HG02763 (cell line): Measurements from ENCODE around the gene PRKCE.
A peak's percentile ranks its signal among the peaks of the same experiment; 100 is the strongest.

Experiments used
- ATAC-seq: cut with Tn5 transposase; IDR thresholded peaks from one replicate; pipeline ENCODE4 v1.9.1; 2021; ENCODE audit warnings: mild to moderate bottlenecking, moderate library complexity; ENCODE audit not compliant: unreplicated experiment

PRKCE gene

DNA sequence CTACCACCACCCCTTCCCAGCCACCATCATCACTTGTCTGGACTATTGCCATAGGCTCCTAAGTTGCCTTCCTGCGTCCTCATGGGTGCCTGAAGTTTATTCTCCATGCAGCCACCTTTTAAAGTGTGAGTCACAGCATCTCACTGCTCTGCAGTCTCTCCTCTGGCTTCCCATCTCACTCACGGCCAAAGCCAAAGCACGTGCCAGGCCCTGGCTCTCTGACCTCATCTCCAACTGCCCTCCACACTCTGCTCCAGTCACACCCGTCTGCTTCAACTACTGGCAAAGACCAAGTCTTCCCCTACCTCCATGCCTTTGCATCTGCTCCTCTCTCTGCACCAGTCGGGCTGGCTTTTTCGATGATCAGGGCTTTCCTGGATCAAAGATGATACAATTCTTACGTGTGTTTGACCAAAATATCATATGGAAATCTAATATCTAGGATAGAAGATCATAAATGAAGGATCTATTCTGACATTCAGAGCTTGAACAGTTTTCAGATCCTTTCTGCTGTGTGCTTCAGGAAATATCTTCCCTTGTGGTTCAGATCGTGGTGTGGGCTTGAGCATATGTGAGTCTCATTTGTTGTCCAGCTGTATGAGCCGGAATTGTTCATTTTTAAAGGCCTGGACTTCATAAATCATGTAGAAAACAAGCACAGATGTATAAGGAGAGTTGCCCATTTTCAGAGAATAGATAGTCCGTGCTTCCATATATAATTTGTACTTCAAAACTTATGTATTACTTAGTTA lies 175.6 kb downstream of the PRKCE start:
- ATAC-seq: no peak

DNA sequence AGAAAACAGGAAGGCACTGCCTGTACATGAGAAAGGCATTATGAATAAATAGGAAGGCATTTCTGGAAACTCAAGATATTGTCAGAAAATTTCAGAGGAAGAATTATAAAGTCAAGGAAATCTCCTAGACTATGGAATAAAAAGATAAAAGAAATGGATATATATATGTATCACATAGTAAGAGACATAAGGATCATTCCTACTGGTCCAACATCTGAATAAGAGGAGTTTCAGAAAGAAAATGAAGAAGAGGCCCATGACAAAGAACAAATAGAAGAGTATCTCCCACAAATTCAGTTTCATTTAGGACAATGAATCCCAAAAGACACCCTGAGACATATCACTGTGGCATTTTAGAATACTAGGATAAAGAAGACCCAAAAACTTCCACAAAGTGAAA lies 178.8 kb downstream of the PRKCE start:
- no peak for ATAC-seq

DNA sequence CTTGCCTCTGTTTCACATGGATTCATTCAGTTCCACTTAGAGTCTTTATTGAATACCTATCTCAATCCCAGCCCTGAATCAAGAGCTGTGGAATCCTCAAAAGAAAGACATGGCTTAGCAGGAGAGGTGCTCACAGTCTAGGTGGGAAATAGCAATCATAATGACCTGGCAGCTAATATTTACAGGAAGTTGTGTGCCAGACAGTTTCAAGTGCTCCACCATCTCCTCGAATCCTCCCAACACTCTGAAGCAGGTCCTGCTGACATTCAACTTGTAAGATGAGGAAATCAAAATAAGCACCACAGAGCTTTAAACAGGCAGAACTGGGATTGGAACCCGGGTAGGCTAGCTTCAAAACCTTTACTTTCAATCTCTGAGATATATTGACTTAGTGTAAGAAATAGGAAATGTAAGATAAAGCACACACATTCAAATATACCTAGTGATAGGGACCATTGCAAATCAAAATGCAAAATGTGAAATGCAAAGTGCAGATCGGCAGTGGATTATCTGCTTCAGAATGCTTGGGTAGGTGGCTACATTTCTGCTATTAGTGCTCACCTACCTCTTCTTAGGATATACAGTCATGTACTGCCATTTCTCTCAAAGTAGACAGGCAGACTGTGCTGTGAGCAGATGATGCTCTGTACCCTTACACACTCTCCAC lies 182.0 kb downstream of the PRKCE start:
- ATAC-seq: peak; percentile 31

DNA sequence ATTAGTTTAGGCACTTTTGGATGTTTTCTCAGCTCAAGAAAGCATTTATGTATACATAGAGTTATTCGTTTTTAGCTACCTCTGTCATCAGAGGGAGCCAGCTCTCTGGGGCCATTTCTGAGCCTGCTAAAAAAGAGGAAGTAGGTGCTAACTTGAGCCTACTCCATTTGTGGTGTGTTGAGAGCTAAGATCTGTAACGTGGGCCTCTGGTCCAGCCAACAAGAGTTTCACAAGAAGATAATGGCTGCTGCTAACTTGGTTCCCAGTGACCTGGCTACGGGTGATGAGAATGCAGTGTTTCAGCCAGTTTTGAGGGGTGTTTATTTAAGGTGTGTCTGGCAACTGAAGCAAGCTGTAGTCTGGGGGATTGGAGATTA lies 182.5 kb downstream of the PRKCE start:
- peak; percentile 61 for ATAC-seq

DNA sequence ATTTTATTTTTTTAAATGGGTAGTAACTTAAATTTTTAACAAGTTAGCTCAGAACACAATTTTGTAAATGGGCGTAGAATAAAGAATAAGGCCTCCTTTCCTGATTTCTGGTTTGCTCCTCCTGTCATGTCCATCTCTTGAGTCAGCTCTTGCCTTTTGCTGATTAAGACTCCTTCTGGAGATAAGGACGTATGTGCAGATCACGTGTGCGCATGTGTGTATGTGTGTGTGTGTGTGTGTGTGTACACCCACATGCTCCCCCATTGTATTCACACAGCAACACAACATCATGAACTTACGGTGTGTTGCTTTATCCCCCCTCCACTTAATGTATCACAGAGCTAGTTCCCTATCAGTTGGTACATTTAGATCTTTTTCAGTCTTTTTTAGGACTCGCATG lies 182.9 kb downstream of the PRKCE start:
- no peak for ATAC-seq

DNA sequence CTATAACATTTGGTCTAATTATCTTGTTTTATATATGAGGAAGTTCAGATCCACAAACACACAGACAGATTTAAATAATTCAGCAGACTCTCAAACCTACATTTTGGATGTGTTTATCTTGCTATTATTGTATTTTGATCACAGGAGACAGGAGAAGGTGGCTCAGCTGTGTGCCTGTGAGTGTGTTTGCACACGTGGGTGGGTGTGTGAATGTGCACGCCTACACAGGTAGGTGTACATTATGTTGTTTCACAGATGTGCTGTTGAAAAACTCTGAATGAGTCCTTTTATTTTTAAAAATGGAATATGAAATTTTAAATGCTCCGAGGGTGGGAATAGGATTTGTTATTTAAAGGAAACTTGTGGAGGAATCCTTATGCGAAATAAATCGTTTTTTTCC lies 183.4 kb downstream of the PRKCE start:
- no peak for ATAC-seq

DNA sequence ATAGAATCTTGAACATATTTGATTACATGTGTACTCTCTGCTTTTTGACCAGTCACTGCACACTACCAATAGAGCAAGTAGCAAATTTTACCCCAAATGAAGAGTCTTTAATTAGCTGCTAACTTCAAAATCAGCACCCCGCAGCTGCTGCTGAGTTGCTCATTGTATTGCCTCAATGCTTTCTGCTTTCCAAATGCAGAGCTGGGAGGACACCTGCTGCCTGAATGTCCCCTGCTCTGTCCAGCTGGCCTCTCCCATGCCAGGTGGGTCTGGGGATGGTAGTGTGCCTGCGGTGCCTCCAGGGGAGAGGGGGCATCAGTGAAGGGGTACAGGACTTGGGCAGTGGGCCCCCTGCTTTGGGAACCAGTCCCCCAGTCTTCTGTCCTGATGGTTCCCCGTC lies 184.8 kb downstream of the PRKCE start:
- ATAC-seq: peak; percentile 13

DNA sequence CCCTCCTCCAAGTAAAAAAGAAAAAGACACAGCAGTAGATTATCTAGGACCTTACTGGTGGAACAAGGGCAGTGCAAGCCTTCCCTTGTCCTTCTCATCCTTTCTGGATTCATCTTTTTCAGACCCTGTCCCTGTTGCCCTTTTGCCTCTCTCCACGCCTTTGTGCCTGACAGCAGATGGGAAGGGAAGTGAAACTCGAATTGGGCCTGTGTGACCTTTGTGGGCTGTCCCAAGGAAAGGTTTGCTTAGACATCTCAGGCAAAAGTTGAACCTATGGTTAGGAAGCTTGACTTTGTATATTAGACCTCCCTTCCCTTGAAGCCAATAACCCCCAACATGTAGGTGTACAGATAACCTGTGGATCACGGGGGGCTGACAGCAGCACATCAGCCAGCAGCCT lies 185.3 kb downstream of the PRKCE start:
- ATAC-seq: peak; percentile 41

DNA sequence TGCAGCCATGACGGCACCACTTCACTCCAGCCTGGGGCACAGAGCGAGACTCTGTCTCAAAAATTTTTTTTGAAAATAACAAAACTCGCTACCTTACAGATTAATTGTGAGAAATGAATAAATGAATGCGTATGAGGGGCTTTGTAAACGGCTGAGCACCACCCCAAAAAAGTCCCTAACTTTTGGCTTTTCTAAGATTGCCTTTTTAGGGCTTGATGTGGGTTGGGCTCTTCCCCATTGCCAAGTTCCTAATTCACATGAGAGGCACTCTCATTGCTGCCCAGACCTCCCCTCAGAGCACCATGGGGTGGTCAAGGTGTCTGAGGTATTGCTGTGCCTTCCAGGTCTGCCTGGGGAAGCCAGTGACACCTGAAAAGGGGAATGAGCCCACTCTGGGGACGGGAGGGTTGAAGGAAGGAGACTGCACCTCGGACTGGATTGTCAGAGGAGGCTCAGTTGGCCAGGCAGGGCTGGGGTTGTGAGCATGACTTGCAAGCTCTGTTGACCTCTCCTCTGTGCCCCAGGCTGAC lies 186.4 kb downstream of the PRKCE start:
- ATAC-seq: no peak

DNA sequence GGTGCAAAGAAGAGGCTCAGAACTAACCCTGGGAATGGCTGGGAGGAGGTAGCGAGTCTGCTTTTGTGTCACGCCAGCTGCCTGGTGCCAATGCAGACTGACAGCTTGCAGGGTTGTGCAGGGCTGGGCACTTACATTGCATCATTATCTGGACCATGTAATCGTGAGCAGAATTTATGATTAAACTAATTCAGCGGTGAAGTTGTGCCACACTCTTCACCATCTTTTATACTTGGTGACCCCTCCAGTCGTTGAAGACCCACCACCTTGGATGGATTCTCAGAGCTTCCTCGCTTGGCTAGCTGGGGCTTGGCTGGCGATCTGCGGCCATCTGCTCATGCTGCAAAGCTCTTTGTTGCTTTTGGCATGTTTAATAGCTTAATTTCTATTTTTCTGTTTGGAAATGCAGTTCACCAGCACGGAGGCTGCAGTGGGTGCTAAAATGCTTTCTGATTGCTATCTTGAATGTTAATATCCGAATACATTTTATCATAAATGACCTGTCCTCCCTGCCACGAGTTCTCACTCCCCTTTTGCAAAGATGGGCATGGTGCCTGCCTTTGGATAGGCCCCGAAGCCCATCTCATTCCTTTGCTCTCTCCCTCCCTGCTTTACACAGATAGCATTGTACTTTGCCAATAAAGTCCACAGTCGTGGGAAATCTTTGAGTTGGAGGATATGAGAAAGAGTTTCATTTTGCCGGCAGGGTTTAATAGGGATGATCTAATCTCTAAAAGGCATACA lies 188.2 kb downstream of the PRKCE start:
- ATAC-seq: no peak

DNA sequence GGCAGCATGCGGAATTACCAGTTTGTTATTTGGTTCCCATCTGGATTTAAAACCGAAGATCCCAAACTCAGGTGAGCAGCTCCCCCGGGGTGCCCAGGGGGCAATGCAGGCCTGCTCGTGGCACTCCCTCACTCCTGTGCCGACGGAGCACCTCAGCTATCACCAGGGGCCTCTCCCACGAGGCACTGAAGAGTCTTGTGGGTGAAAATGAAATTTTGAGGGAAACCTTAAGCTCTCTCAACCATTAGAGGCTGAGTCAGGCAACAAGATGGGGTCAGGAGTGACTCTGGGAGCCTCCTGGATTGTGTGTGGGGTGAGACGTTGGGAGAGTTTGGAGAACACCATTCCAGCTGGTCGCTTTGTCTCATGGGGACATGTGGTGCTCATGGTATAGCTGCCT lies 189.0 kb downstream of the PRKCE start:
- no peak for ATAC-seq

DNA sequence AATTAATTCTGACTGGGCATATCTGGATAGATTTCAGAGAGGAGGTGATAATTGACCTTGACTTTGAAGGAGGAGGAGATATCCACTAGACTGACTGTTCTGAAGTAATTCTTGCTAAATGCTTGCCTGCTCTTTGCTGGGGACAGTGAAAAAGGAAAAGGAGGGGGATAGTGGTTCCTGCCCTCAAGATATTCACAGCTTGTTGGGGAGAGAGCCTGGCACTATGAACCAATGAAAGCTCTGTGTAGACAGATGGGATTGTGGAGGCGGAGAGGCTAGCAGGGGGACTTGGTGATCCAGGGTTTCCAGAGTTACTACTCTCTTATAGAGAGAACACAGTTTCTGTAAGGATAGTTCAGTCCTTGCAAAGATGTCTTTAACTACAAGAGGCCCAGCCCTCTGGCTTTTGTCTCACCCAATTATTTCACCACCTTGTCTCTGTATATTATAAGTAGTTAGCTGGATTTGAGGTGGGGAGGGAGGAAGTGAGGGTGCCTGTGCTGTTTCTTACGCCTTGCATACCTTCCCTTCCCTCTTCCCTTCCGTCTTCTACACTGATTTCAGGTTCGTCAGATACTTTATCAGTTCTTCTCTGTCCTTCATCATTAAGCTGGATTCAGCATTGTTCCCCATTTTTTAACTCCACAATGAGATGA lies 190.4 kb downstream of the PRKCE start:
- ATAC-seq: no peak

DNA sequence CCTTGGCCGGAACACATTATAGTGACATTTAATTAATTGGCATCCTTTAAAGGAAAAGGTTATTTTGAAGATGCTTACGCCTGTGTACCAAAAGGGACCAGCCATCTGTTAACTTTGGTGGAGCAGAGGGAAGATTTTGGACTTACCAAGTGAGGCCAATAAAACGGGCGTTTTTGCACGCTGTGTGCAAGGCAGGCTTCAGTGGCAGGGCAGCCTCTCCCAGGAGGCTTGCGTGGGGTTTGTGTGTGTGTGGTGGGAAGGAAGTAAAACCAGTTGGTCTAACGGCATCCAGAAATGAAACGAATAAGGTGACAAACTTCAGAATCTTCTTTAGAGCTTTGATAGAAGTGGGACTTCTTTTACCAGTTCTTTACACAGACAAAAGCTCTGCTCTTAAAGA lies 191.7 kb downstream of the PRKCE start:
- no peak for ATAC-seq

DNA sequence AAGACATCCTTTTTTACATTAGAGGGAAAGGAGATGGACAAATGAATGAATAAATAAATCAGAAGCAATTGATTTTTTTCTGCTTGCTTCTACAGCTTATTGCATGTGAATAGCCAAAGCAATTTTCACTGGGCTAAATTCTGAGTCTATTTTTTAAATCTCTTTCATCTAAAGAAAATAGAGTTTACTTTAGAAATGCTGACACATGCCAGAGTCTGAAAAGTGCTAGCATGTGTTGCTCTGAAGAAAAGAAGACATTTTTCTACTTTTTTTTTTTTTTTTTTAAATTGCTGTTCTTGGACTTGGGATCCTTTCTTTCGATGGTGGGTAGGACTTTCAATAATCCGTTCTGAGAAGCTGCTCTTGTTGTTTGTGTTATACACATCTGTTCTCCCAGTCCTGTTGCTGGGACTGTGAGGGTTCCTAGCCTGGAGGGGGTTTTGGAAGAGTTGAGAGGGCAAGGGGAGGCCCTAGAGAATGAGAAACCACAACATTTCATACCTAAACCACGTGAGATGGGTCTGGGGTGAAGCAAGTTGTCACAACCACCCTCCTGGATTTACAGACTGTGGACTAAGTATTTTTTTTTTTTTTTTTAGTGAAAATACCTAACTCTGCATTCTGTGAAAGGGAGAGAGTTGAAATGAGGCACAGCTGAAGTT lies 193.5 kb downstream of the PRKCE start:
- ATAC-seq: no peak

DNA sequence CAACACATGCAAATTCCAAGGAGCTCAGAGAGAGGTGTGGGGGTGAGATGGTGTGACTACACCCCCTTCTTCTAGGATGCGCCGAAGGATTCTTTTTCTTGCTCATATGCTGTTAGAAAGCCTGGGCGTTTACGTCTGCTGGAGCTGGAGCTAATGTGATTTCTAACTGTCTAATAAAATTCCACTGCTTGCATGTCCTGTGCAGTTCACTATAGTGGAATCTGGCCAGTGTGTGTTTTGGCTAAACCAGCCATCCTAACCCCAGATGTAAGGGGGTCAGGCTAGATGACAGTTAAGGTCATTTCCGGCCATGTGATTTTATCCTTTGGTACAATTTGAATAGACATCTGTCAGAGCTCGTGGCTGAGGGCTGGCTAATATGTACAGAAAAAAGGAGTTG lies 194.1 kb downstream of the PRKCE start:
- no peak for ATAC-seq

DNA sequence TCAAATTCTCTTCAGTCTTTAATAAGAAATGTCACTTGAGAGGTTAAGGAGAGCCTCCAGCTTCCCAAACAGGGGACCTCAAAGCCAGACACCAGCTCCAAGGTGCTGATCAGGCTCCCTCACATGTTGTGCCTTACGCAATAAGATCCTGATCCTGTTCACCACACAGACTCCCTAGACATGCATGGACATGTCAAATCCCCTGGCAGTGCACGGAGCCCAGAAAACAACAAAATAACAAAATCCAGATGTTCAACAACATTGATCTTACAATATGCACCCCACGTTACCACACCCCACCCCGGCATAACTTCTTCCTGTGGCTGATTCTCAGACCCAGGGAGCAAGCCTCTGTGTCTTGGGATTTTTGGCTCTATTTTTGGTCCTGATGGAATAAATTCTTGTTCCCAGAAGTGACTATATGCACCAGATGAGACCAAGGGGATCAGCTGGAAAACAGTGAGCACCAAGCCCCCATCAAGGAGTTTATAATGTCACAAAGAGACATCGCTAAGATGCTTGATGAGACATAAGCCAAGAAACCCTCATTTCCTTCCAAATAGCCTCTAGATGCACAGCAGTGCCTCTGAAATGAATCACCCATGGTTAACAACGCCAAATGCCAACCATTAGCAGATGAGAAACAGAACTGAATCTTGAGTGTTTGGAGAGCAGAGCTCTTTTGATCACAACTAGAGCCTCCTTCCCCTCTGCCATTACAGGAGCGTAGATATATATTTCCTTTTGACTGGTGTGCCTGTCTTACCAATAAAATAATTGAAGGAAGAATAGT lies 198.2 kb downstream of the PRKCE start:
- ATAC-seq: no peak

DNA sequence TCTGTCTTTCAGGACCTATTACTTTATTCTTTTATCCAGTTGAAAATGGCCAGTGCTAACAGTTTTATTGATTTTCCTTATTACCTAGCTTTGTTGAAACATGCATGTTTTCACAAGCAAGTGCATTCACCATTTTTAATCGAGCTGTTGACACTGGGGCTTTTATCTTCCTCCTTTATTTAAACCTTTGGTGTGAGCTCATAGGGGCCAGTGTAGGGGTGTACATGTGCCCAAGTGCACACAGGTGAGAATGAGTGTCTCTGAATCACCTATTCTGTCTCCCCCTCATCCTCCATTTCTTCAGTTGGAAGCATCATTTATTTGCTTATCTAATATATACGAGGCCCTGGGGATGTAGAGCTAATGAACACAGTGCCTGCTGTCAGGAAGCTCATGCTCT lies 199.1 kb downstream of the PRKCE start:
- ATAC-seq: no peak

DNA sequence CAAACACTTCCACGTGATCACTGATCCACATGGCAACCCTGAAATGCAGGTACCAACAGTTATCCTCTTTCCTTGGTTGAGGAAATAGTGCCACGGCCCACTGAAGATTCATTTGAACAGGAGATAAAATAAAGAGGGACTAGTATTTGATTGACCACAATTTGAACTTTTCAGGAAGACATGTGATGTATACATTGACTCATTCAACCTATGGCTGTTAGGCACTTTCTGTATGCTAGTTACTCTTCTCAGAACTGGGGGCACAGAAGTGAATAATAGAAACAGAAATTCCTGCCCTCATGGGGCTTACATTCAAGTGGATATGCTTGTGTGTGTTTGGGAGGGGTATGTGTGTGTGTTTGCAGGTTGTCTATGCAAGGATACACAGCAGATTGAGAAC lies 199.6 kb downstream of the PRKCE start:
- ATAC-seq: no peak

DNA sequence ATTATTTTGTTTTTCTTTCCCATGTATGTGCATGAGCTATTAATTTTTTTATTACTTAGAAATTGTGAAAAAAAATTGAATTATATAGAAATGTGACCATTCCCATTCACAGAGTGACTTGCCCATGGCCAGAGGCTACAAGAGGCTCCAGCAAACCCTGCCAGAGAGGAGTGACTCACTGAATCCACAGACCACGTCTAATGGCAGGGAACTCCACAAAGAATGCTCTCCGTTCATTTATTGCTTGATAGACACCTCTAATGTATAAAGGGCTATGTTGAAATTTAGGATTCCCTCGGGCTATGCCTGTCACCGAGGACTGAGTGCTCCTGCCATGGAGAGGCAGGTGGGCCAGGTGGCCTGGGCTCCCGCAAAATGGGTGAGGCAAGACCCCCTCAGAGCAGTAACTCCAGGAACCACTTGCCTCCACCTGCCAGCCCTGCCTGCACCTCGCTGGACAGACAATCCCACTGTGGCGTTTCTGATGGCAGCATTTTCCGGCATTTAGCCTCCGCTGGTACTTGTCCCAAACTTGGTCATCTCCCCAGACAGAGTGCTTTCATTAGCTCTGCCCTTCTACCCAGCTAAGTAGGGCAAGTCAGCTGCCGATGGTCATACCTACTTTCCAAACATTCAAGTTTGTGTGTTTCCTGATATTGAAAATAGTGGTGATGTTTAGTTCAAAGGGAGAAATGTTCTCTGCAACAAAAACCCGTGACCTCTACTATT lies 200.3 kb downstream of the PRKCE start:
- no peak for ATAC-seq
